H1 (cell line): ENCODE results near the gene INPP4B. TPM values are rescaled to one million over a fixed set of nuclear protein-coding genes. Genes with fewer than 3 reads are reported as not detected.

Experiments
- CTCF ChIA-PET: fragments of 300-600 bp; sonication (Branson Sonifier 250); formaldehyde crosslinking; loops from one replicate; lab custom pipeline; 2021; ENCODE audit not compliant: partially characterized antibody; lab: Charles Lee
- POLR2A ChIA-PET: fragments of 300-600 bp; sonication (Branson Sonifier 250); formaldehyde crosslinking; loops from one replicate; lab custom pipeline; 2021; ENCODE audit warnings: inconsistent platforms; ENCODE audit not compliant: partially characterized antibody; lab: Charles Lee
- DNase-seq, 2 experiments: peaks; one replicate each; pipeline versions ENCODE4 v3.0.0 to v3.0.0-alpha.2; 2010 to 2022; ENCODE audit warnings: low spot score in 2 of 2, low read depth in 1 of 2, mixed read lengths in 1 of 2
- FAIRE-seq: peaks from 2 replicates; lab custom pipeline; 2011; peaks lifted over from hg19 to GRCh38; lab: Jason Lieb, UNC
- H2AFZ ChIP-seq: 2 replicates; pipeline ENCODE4 v1.8.1; 2012; ENCODE audit warnings: low read length, inconsistent platforms
- H2AK5ac ChIP-seq: 2 replicates; pipeline ENCODE4 v1.6.1; 2013; ENCODE audit warnings: low read depth, low read length
- H2BK120ac ChIP-seq: replicated peaks from 2 replicates; pipeline ENCODE3; 2013; ENCODE audit warnings: low read depth, low read length, inconsistent platforms
- H2BK12ac ChIP-seq: 2 replicates; pipeline ENCODE4 v1.6.1; 2013; ENCODE audit warnings: low read depth, low read length
- H2BK15ac ChIP-seq: 2 replicates; pipeline ENCODE4 v1.6.1; 2013; ENCODE audit warnings: low read length
- H2BK20ac ChIP-seq: 2 replicates; pipeline ENCODE4 v1.6.1; 2013; ENCODE audit warnings: low read length
- H2BK5ac ChIP-seq: 2 replicates; pipeline ENCODE4 v1.6.1; 2013; ENCODE audit warnings: low read depth, low read length
- H3K14ac ChIP-seq: 2 replicates; pipeline ENCODE4 v1.6.1; 2013; ENCODE audit warnings: inconsistent platforms; ENCODE audit not compliant: insufficient read length
- H3K18ac ChIP-seq: 2 replicates; pipeline ENCODE4 v1.6.1; 2013; ENCODE audit warnings: low read length; ENCODE audit errors: extremely low read depth
- H3K23ac ChIP-seq: 2 replicates; pipeline ENCODE4 v1.6.1; 2013; ENCODE audit warnings: inconsistent platforms; ENCODE audit not compliant: insufficient read length
- H3K23me2 ChIP-seq: 2 replicates; pipeline ENCODE4 v1.6.1; 2013; ENCODE audit warnings: low read depth, low read length
- H3K27ac ChIP-seq: 2 replicates; pipeline ENCODE4 v1.6.1; 2011; ENCODE audit warnings: low read depth, low read length, inconsistent platforms
- H3K27me3 ChIP-seq, 4 experiments: replicated peaks in 1 of 4; 1 replicate in 1 of 4; 2 replicates in 3 of 4; pipeline versions ENCODE4 v1.6.1 to v1.8.1; 2011 to 2013; ENCODE audit warnings: low read length in 3 of 4, mild to moderate bottlenecking in 3 of 4, inconsistent platforms in 2 of 4, mixed read lengths in 2 of 4, moderate library complexity in 1 of 4; ENCODE audit not compliant: control insufficient read depth in 3 of 4, insufficient read depth in 3 of 4; ENCODE audit errors: extremely low read depth in 1 of 4
- H3K36me3 ChIP-seq, 4 experiments: 2 replicates each; pipeline versions ENCODE4 v1.6.1 to v1.8.1; 2011 to 2013; ENCODE audit warnings: mild to moderate bottlenecking in 4 of 4, low read length in 3 of 4, moderate library complexity in 2 of 4, control low read depth in 1 of 4, inconsistent platforms in 1 of 4; ENCODE audit not compliant: insufficient read depth in 4 of 4, control insufficient read depth in 2 of 4
- H3K4ac ChIP-seq: replicated peaks from 2 replicates; pipeline ENCODE3; 2013; ENCODE audit warnings: low read length, low read depth, mixed read lengths, inconsistent platforms; ENCODE audit not compliant: insufficient read length
- H3K4me1 ChIP-seq, 4 experiments: replicated peaks in 1 of 4; 1 replicate in 1 of 4; 2 replicates in 3 of 4; pipeline versions ENCODE4 v1.6.1 to v1.8.1; 2011 to 2013; ENCODE audit warnings: low read length in 3 of 4, inconsistent platforms in 2 of 4, mixed read lengths in 1 of 4; ENCODE audit not compliant: insufficient read depth in 4 of 4, control insufficient read depth in 3 of 4
- H3K4me2 ChIP-seq, 2 experiments: 2 replicates each; pipeline versions ENCODE4 v1.6.1 to v1.8.1; 2011 to 2013; ENCODE audit warnings: low read depth in 2 of 2, low read length in 2 of 2, control low read depth in 1 of 2, inconsistent platforms in 1 of 2, mild to moderate bottlenecking in 1 of 2; ENCODE audit not compliant: insufficient read depth in 1 of 2
- H3K4me3 ChIP-seq, 4 experiments: fragments of 200-600, 300-600 bp in 1 of 4; sonication (generic), shearing (Covaris generic), sonication (Bioruptor Twin) in 1 of 4; 2 replicates each; pipeline versions ENCODE4 v1.5.1 to v1.8.1; 2011 to 2016; ENCODE audit warnings: low read length in 4 of 4, low read depth in 3 of 4, control low read depth in 2 of 4, inconsistent platforms in 2 of 4, mild to moderate bottlenecking in 2 of 4, mixed read lengths in 1 of 4, moderate library complexity in 1 of 4; ENCODE audit not compliant: insufficient read depth in 2 of 4; ENCODE audit errors: extremely low read depth in 1 of 4
- H3K56ac ChIP-seq: replicated peaks from 2 replicates; pipeline ENCODE3; 2013; ENCODE audit warnings: low read depth, mild to moderate bottlenecking, mixed read lengths, low read length, inconsistent platforms; ENCODE audit not compliant: insufficient read length
- H3K79me1 ChIP-seq: 2 replicates; pipeline ENCODE4 v1.6.1; 2013; ENCODE audit warnings: low read depth, low read length, control low read depth
- H3K79me2 ChIP-seq, 2 experiments: 2 replicates each; pipeline versions ENCODE4 v1.6.1 to v1.8.1; 2012 to 2013; ENCODE audit warnings: low read length in 2 of 2, mild to moderate bottlenecking in 2 of 2, inconsistent platforms in 1 of 2; ENCODE audit not compliant: insufficient read depth in 2 of 2, control insufficient read depth in 1 of 2
- H3K9ac ChIP-seq, 4 experiments: replicated peaks in 1 of 4; 1 replicate in 1 of 4; 2 replicates in 3 of 4; pipeline versions ENCODE4 v1.6.1 to v1.8.1; 2011 to 2013; ENCODE audit warnings: low read depth in 3 of 4, low read length in 3 of 4, control low read depth in 2 of 4, mild to moderate bottlenecking in 2 of 4, moderate library complexity in 2 of 4, inconsistent platforms in 1 of 4; ENCODE audit errors: extremely low read depth in 1 of 4
- H3K9me3 ChIP-seq, 2 experiments: 2 replicates each; pipeline versions ENCODE4 v1.6.1 to v1.8.1; 2012 to 2013; ENCODE audit warnings: mild to moderate bottlenecking in 2 of 2, moderate library complexity in 2 of 2, control low read depth in 1 of 2, inconsistent platforms in 1 of 2, low read depth in 1 of 2, low read length in 1 of 2, mixed read lengths in 1 of 2; ENCODE audit not compliant: insufficient read depth in 2 of 2
- H4K20me1 ChIP-seq, 2 experiments: replicated peaks in 1 of 2; 2 replicates each; pipeline versions ENCODE3 to v1.8.1; 2011 to 2013; ENCODE audit warnings: inconsistent platforms in 2 of 2, low read length in 2 of 2, mild to moderate bottlenecking in 1 of 2; ENCODE audit not compliant: insufficient read depth in 2 of 2, control insufficient read depth in 1 of 2
- H4K5ac ChIP-seq: 2 replicates; pipeline ENCODE4 v1.6.1; 2013; ENCODE audit warnings: low read length, low read depth, mixed read lengths, inconsistent platforms; ENCODE audit not compliant: insufficient read length
- H4K8ac ChIP-seq: 2 replicates; pipeline ENCODE4 v1.8.0; 2013; ENCODE audit warnings: mild to moderate bottlenecking, moderate library complexity, low read length, inconsistent platforms; ENCODE audit not compliant: insufficient read depth; ENCODE audit errors: extremely low read depth
- H4K91ac ChIP-seq: replicated peaks from 2 replicates; pipeline ENCODE3; 2013; ENCODE audit warnings: low read length, mixed read lengths, inconsistent platforms; ENCODE audit not compliant: insufficient read length
- BACH1 ChIP-seq: IDR thresholded peaks from 2 replicates; pipeline ENCODE4 v1.6.1; 2012; ENCODE audit warnings: low read length, improper control_type of control experiment
- CHD2 ChIP-seq: IDR thresholded peaks from 2 replicates; pipeline ENCODE4 v1.6.1; 2012; ENCODE audit warnings: low read length, improper control_type of control experiment
- CTBP2 ChIP-seq: IDR thresholded peaks from 2 replicates; pipeline ENCODE4 v1.7.0; 2011; ENCODE audit warnings: borderline replicate concordance, mild to moderate bottlenecking, moderate library complexity, mixed read lengths, low read length; ENCODE audit not compliant: insufficient read depth, insufficient read length
- GTF2F1 ChIP-seq: IDR thresholded peaks from 2 replicates; pipeline ENCODE4 v1.6.1; 2012; ENCODE audit warnings: low read depth, low read length, improper control_type of control experiment, borderline replicate concordance
- JUN ChIP-seq: IDR thresholded peaks from 2 replicates; pipeline ENCODE4 v1.6.1; 2011; ENCODE audit warnings: low read depth, mild to moderate bottlenecking, improper control_type of control experiment, low read length
- JUND ChIP-seq: IDR thresholded peaks from 2 replicates; pipeline ENCODE4 v1.6.1; 2011; ENCODE audit warnings: mild to moderate bottlenecking, improper control_type of control experiment, low read length
- MAFK ChIP-seq: IDR thresholded peaks from 2 replicates; pipeline ENCODE4 v1.6.1; 2012; ENCODE audit warnings: low read depth, mild to moderate bottlenecking, improper control_type of control experiment, low read length
- RAD21 ChIP-seq, 2 experiments: IDR thresholded peaks in 1 of 2; conservative IDR thresholded peaks in 1 of 2; 2 replicates each; pipeline ENCODE4 v1.6.1; 2011; ENCODE audit warnings: low read depth in 2 of 2, low read length in 2 of 2, improper control_type of control experiment in 1 of 2, inconsistent platforms in 1 of 2, mild to moderate bottlenecking in 1 of 2, moderate library complexity in 1 of 2
- TAF7 ChIP-seq: optimal IDR thresholded peaks from 2 replicates; pipeline ENCODE3; 2011; ENCODE audit warnings: low read depth, mild to moderate bottlenecking, inconsistent platforms, low read length, moderate library complexity, borderline replicate concordance
- TCF12 ChIP-seq: IDR thresholded peaks from 2 replicates; pipeline ENCODE4 v1.6.1; 2011; ENCODE audit warnings: low read depth, mild to moderate bottlenecking, low read length
- WGBS, 2 experiments: shearing (Covaris generic) in 1 of 2; methylation state at CpG; one replicate each; pipeline versions ENCODE4 v1.1.6 to v1.1.7; 2013 to 2015; ENCODE audit warnings: low lambda C conversion rate in 2 of 2, mixed read lengths in 2 of 2, inconsistent platforms in 1 of 2, low coverage in 1 of 2, missing lambda C conversion rate in 1 of 2; ENCODE audit not compliant: insufficient replicate concordance in 2 of 2, insufficient coverage in 1 of 2, insufficient read length in 1 of 2; ENCODE audit errors: extremely low coverage in 1 of 2, missing lambda C conversion rate in 1 of 2; 5-methylcytosine and 5-hydroxymethylcytosine counted together
- polyA plus RNA-seq, 7 experiments: library from polyadenylated mRNA; depleted of rRNA in 3 of 7; stranded (reverse) in 5 of 7; unstranded in 2 of 7; fragments of >200 nt in 5 of 7; fragments of 200-250 nt in 2 of 7; gene quantifications; 1 replicate in 5 of 7; 2 replicates in 1 of 7; 4 replicates in 1 of 7; pipeline versions ENCODE4 v1.2.1 to v1.2.3, GENCODE V29; 2011 to 2013; ENCODE audit warnings: missing spikeins in 2 of 7, mixed read lengths in 2 of 7
- total RNA-seq: library from RNA; stranded (reverse); fragmentation: NEBNext Ultra II Directional; extraction: Animal tissue kit (Norgen Biotek cat#: 25700); gene quantifications from 2 replicates; pipeline ENCODE4 v1.2.1, GENCODE V29; 2021
- TF ChIP-seq, protein P1 (sequence below), 3 experiments: IDR thresholded peaks; 1 replicate in 2 of 3; 2 replicates in 1 of 3; pipeline versions ENCODE4 v1.5.1 to v1.6.1; 2011; ENCODE audit warnings: low read length in 3 of 3, mild to moderate bottlenecking in 3 of 3, inconsistent platforms in 2 of 3, low read depth in 1 of 3, moderate library complexity in 1 of 3; ENCODE audit not compliant: insufficient read depth in 1 of 3; ENCODE audit errors: control extremely low read depth in 1 of 3

INPP4B gene
- total and polyA plus RNA-seq, 2 of the 8 experiments (the other 6 are each of a cell fraction or from before 2014, with no cell fraction given) = 0.11 to 0.54 TPM

DNA sequence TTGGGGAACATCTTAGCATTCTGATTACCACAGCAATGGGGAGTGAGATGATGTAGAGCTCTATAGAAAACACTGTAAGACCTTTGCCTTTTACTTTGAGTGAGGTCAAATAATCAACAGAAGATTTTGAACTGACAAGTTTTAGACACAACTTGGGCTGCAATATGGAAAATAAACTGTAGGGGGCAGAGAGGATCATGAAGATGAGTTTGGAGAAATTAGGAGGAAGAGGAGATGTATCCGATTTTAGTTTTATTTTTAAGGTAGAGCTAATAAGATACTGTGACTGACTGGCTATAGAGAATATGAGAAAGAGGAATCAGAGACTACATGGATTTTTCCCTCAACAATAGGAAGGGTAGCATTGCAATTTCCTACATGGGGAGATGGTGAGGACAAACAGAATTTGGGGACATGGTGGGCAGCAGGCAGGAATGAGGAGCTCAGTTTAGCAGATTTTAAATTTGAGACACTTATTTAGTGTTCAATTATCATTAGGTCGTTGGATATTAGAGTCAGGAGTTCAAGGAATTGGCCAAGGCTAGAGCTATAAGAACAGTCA, 563.1 kb downstream of the INPP4B start:
- H2BK120ac ChIP-seq = no peak overlapping the region
- no peak overlapping the region for H3K4me2 ChIP-seq
- DNase-seq (peak in 1 of 2 experiments; percentile 50), FAIRE-seq (peak; percentile 32)
- H3K27ac ChIP-seq = no peak overlapping the region
- no peak overlapping the region for H3K18ac ChIP-seq
- no peaks in the 10 kb centered on the region for H3K79me2 ChIP-seq
- no peak overlapping the region for H3K14ac ChIP-seq
- no peak overlapping the region for H3K4ac ChIP-seq
- H2AFZ ChIP-seq = peak overlapping the region; percentile 49; the same call in 1 of the 2 replicates
- H3K4me3 ChIP-seq = no peak overlapping the region
- H2BK20ac ChIP-seq = no peak overlapping the region
- no peaks in the 10 kb centered on the region for H3K79me1 ChIP-seq
- H3K23ac ChIP-seq = no peak overlapping the region
- no peak overlapping the region for H4K5ac ChIP-seq
- H2BK5ac ChIP-seq = no peak overlapping the region
- H3K36me3 ChIP-seq = no peaks in the 10 kb centered on the region
- no peak overlapping the region for H3K56ac ChIP-seq
- H2BK12ac ChIP-seq = no peak overlapping the region
- no peak overlapping the region for H4K8ac ChIP-seq
- no peaks in the 10 kb centered on the region for H4K20me1 ChIP-seq
- TF ChIP-seq BACH1 = no peak
- TF ChIP-seq GTF2F1 = no peak
- TF ChIP-seq JUND = no peak
- TF ChIP-seq TCF12 = no peak
- no peak for TF ChIP-seq CTBP2
- TF ChIP-seq CHD2 = no peak
- TF ChIP-seq RAD21 (IDR thresholded peaks at IDR 0.05 in 1 of 2, conservative IDR thresholded peaks at IDR 0.05 in 1 of 2; ENCODE audit: low read depth in 2 of 2, low read length in 2 of 2) = peak; percentile 61 to 66
- TF ChIP-seq, protein P1, sequence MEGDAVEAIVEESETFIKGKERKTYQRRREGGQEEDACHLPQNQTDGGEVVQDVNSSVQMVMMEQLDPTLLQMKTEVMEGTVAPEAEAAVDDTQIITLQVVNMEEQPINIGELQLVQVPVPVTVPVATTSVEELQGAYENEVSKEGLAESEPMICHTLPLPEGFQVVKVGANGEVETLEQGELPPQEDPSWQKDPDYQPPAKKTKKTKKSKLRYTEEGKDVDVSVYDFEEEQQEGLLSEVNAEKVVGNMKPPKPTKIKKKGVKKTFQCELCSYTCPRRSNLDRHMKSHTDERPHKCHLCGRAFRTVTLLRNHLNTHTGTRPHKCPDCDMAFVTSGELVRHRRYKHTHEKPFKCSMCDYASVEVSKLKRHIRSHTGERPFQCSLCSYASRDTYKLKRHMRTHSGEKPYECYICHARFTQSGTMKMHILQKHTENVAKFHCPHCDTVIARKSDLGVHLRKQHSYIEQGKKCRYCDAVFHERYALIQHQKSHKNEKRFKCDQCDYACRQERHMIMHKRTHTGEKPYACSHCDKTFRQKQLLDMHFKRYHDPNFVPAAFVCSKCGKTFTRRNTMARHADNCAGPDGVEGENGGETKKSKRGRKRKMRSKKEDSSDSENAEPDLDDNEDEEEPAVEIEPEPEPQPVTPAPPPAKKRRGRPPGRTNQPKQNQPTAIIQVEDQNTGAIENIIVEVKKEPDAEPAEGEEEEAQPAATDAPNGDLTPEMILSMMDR (IDR thresholded peaks at IDR 0.05; ENCODE audit: control extremely low read depth in 1 of 3, insufficient read depth in 1 of 3, low read depth in 1 of 3, low read length in 3 of 3) = peak in 2 of 3 experiments; percentile 13 to 61; a peak in 2 of 4 replicates
- no peak for TF ChIP-seq MAFK
- TF ChIP-seq TAF7 = no peak
- TF ChIP-seq JUN = no peak
- ChIA-PET POLR2A (no interaction called here), CTCF (interaction anchor here (0.6 to 3.4 kb wide), 53 partner anchors 8 to 801 kb away, joined by 3 to 31 read pairs (median 4); no protein-coding TSS in a partner anchor)
- H3K27me3 ChIP-seq = no peaks in the 10 kb centered on the region
- H3K9me3 ChIP-seq = no peaks in the 10 kb centered on the region
- no peak overlapping the region for H3K9ac ChIP-seq
- H3K4me1 ChIP-seq = no peaks in the 10 kb centered on the region
- H4K91ac ChIP-seq = no peak overlapping the region
- no peaks in the 10 kb centered on the region for H3K23me2 ChIP-seq
- H2AK5ac ChIP-seq = no peak overlapping the region
- H2BK15ac ChIP-seq = no peak overlapping the region
- 35 to 100% methylated on average over 1 to 2 of the region's 2 CpGs for WGBS, 2 experiments
